Right forelimb (tissue), 1 donor: ENCODE data around the gene CFAP46.
"Not testable (repeated sequence)": the region's sequence is repeated elsewhere in the genome, so short reads cannot be mapped to it uniquely, and the experiment has no call there.

Source experiments
- DNase-seq: peaks from one replicate; pipeline ENCODE4 v3.0.0-alpha.2; 2018

CFAP46 gene

DNA sequence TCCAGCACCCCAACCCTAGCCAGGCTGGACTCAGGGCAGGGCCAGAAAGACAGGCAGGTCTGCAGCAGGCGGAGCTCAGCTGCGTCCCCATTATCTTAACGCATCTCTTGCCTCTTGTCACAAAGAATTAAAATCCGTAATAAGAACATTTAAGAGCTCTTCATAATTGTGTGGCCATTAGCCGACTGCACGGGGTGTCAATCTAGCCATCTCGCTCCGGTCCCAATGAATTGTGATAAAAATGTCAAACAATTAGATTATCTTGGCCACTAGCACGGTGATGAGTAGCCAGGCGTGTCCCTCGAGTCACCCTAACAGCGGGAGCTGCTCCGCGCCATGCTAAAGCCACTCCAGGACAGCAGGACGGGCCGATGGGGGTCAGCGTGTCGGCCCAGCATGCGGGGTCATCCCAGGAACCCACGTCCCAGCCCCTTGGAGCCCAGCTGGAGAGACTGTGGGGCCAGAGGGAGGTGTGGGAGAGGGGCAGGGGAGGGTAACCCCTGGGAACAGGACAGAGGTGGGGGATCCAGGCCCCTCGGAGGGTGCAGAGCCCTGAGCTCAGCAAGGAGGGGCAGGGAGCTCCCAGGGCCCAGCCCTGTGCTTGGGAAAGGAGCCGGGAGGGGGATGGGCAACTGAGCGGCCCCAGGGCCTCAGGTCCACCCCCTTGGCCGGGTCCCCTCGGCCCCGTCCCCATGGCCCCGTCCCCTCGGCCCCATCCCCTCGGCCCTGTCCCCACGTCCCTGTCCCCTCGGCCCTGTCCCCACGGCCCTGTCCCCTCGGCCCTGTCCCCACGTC is 138.8 kb downstream of the CFAP46 start:
- DNase-seq: peak; percentile 43

DNA sequence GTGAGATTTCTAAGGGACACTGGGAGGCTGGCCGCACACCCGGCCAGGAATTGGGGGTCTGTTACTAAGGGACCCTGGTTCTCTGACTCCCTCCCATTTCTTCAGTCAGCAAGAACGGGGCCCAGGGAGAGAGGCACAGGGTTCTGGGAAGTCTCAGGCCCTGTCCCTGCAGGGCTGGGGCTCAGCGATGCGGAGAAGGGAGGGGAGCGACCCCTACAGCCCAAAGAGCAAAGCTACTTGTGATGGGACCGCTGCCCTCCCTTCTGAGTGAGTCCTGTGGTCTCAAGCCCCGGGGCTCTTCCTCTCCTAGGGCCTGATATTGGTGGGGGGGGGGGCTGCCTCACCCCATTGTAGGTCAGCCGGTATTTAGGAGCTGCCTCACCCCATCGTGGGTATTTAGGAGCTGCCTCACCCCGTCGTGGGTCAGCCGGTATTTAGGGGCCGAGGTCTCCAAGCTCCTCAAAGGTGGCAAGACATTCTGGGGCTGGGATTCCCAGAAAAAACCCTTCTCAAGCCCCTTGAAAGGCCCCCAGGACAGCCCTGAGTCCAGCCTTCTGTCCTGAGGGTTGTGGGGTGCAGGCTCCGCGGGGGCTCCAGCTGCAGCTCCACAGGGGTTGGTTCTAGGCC is 139.6 kb downstream of the CFAP46 start:
- peak; percentile 21 for DNase-seq

DNA sequence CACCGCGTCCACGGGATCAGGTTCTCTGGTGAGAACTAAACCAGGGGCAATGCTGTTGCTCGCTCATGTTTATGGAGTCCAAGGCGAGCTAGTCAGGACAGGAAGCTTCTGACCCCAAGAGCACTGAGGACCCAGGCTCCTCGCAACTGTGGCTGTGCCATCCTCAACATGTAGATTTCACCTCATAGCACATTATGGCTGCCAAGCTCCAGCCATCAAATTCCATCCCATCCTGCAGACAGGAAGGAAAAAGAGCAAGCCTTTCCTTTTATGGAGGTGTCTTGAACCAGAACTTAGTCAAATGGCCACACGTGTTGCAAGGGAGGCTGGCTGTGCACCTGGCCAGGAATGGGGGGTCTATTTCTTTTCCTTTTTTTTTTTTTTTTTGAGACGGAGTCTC is 140.3 kb downstream of the CFAP46 start:
- no peak for DNase-seq

DNA sequence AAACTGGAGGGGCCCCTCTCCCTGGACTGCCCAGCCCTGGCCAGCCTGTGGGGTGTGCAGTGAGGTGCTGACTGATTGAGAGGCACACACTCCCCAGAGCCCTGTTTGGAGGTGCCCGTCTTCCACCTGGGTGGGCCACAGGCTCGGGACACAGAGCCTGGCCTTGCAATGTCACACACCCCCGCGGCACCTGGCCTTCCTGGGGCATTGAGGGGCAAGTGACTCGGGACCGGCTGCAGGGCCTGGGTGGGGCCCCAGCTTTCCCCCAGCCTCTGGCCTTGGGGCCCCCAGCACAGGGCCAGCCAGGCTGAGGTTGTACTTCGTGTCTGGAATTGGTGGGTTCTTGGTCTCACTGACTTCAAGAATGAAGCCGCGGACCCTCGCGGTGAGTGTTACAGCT is 142.5 kb downstream of the CFAP46 start:
- DNase-seq: peak; percentile 10

DNA sequence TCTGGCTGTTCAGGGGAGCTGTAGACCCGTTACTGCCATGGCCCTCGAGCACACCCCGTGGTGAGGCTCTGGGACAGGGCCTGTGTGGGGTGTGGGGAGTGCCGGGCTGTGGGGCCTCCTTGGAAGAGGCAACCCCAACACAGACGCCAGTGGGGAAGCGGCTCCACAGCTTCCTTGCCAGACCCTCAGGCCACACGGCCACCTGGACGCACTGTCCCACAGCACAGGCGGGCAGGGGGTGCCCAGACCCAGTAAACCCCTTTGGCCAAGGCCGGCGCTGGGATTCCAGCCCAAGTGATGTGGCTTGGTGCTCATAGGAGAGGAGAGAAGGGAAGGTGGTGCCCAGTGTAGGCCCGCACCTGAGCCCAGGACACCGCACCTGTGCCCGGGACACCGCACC is 143.5 kb downstream of the CFAP46 start:
- DNase-seq: peak; percentile 2

DNA sequence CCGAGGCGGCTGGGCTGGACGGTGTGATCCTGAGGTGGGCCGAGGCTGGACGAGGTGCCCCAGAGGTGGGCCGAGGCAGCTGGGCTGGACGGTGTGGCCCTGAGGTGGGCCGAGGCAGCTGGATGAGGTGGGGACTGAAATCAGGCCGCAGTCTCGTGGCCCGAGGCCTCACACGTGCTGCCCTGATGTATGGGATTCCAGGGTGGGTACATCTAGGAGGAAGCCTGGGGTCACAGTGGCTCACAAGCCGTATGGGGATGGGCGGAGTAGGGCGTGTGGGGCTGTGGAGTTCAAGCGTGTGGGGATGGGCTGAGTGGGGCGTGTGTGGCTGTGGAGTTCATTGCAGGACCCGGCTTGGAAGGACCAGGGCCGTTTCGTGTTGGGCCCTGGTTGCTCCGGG is 144.0 kb downstream of the CFAP46 start:
- no peak for DNase-seq

DNA sequence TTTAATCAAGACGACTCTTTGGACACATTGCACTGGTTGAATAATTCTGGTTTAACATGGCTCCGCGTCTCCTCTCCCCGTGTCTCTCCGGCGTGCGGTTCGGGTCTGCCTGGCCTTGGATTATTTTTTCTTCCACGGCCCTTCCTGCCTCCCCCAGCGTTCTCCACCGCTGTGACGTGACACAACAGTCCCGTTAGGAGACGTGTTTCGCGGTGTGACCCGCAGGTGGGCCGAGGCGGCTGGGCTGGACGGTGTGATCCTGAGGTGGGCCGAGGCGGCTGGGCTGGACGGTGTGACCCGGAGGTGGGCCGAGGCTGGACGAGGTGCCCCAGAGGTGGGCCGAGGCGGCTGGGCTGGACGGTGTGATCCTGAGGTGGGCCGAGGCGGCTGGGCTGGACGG is 144.4 kb downstream of the CFAP46 start:
- not testable (repeated sequence) for DNase-seq

DNA sequence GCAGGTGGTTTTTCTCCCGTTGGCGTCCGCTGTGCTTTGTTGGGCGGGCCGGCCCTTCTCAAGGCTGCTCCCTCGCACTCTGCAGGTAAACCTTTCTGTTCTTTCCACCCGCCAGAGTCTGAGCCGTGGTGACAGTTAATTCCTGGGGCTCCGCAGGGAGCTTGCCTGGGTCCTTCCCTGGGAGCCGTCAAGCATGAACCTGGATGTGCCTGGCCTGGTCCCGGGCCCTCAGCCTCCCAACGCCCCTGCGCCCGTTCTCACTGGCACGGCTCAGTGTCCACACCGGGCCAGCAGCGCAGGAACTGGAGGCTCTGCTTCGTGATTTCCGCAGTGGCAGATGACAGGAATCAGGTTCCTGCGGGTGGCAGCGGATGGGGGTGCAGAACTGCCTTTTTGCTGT is 145.5 kb downstream of the CFAP46 start:
- DNase-seq: no peak

DNA sequence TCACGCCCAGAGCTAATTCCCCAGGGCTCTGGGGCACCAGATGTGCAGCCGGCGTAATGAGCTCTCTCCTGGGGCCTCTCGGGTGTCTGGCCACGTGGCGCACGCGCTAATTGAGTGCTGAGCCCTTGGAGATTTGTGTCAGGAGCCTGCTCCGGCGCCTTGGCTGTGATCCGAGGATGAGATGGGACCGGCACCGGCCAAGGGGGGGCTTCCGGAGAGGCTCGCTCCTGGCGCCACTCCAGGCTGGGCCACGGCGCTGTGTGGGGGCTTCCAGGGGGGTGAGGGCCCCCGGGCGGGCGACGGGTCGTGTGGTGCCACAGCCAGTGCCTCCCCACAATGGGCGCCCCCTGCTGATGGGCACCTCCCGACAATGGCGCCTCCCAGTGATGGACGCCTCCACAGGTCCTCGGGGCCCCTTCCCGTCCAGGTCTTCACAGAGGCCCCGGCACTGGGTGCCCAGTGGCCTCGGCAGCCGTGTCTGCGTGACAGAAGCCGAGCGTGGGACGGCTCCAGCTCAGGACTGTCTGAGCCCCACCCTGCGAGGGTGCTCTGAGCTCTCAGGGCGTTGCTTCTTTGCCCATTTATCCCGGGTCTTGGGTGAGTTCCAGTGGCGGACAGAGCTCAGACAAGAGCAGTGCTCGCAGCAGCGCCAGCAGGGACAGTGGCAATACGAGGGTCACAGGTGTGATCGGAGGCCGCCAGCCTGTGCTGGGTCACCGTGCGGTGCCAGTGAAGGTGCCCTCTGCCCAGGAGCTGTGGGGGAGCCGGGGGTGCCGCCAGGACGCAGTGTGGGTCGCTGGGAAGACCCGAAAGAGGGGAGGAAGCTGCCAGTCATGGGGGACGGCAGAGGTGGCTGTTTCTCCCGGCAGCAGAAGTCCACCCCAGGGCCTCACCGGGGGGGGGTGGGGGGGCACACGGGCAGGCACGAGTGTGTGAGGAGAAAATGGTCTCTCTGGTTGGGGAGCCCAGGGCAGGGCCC is 148.2 kb downstream of the CFAP46 start:
- DNase-seq: no peak

DNA sequence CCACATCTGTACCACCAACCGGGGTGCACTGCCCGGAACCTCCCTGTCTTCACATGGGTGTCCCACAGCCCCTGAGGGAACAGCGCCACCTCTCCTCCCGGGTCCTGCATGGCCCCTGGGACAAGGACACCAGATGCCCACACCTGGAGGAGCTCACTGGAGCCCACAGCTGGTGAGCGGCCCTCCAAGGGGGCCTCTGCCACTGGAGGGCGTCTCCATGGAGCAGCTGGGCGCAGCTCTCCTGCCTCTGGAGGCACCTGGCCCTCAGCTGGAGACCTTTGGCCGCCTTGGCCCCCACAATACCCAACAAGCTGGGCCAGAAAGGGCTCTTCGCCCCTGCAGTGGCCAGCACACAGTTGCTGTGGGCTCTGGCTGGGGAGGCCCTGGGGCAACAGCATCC is 149.2 kb downstream of the CFAP46 start:
- DNase-seq: no peak

DNA sequence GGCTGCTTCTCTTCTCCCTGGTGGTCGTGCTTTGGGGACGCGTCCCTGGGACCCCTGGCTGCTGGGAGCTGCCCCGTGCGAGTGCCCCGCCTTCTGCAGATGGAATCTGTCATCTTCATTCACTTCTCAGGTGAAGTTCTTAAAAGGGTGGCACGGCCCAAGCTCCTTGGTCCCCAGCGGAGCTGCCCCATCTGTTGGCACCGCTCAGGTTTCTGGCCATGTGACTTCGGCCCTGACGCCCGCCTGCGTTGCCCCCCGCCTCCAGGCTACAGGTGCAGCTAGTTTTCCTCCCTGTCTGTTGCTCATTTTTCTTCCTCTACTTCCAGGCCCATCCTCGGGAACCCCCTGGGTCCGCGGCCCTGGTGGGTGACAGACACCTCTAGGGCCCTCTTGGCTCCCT is 149.6 kb downstream of the CFAP46 start:
- no peak for DNase-seq

DNA sequence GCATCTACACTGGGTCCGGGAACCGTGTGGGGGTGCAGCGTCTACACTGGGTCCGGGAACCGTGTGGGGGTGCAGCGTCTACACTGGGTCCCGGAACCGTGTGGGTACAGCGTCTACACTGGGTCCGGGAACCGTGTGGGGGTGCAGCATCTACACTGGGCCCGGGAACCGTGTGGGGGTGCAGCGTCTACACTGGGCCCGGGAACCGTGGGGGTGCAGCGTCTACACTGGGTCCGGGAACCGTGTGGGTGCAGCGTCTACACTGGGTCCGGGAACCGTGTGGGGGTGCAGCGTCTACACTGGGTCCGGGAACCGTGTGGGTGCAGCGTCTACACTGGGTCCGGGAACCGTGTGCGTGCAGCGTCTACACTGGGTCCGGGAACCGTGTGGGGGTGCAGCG is 150.3 kb downstream of the CFAP46 start:
- not testable (repeated sequence) for DNase-seq

DNA sequence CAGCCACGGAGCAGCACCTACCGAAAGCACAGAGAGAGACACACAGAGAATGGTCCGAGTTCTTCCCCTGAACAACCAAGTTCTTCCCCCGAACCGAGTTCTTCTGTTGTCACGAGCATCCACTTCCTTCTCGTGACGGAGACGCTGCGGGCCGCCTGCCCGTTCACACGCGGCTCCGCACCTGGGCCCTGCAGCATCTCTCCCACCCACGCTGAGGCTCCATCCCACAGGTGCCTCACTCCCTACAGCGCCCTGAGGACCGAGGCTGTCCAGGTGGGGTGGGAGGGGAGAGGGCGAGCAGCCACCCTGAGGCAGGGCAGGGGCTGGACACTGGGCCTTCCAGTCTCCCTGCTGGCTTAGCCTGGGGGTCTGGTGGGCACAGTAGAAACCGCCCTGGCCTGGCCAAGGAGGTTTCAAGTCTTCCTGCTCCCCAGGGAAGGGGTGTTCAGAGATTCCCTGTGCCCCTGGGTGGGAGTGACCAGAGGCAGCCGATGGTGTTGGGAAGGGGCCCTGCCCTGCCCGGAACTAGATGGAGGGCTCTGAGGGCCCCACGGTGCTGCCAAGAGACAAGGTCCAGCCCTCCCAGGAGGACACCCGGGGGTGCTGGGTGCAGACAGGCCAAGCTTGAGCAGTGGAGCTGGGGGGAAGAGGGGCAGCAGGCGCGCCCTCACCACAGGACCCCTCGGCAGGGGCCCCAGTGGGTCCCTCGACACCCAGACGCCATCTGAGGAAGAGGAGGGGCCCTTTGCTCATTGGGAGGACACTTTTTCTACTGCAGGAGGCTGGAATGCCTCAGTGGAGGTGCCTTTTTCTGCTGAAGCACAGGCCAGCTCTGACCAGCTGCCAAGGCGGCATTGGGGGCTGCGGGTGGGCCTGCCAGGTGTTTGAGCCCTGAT is 151.2 kb downstream of the CFAP46 start:
- DNase-seq: no peak

DNA sequence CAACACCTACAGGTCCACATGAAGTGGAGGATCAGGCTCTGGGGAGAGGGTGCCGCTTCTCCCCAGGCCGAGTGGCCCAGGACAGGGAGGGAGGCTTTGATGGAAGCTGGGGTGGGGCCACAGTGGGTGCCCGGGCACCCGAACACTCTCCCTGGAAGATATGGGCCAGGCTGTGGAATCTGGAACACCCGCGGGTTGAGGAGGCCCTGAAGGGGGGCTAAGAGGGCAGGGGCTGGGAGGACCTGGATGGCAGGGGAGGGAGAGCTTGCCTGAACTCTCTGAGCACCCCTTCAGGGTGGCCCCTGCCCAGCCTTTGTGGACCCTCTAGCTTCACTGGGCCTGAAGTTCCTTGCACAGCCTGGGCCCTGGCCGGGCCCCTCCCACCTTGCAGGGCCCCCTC is 151.9 kb downstream of the CFAP46 start:
- DNase-seq: no peak

DNA sequence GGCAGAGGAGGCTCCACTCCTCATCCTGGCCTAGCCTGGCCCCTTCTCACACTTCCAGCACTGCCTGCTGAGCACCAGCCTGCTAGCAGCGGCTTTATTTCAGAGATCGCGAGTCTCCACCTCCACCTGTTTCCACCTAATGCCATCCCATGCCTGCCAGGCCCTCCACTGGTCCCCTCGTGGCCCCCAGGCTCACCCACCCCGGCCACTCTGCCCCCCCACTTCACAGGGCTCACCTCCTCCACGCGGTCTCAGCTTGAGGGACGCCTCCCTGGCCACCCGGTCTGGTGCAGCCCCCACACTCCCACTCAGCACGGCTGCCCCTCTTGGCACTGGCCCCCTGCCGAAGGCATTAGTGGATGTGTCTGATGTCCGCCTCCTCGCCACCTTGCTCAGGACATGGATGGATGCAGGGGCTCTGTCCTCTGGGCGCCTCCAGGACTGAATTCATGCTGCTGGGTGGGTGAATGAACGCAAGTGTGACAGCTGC is 152.7 kb downstream of the CFAP46 start:
- no peak for DNase-seq

DNA sequence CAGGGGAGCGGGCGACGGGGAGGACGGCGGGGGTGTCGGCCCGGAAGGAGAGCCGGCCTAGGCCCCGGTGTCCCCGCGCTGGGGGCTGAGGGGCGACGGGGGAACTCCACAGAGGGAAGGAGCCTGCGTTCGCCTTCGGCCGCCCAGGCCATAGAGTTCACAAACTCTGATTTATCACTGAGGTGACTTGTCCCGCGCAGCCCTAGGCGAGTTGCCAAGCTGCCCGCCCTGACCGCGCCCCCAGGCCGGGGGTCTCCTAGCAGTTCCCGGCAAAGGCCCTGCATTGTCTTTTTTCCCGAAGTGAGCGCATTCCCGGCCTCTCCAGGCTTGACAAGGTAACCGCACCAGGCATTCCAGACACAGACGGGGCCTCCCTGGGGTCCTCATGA is 153.5 kb downstream of the CFAP46 start:
- no peak for DNase-seq

DNA sequence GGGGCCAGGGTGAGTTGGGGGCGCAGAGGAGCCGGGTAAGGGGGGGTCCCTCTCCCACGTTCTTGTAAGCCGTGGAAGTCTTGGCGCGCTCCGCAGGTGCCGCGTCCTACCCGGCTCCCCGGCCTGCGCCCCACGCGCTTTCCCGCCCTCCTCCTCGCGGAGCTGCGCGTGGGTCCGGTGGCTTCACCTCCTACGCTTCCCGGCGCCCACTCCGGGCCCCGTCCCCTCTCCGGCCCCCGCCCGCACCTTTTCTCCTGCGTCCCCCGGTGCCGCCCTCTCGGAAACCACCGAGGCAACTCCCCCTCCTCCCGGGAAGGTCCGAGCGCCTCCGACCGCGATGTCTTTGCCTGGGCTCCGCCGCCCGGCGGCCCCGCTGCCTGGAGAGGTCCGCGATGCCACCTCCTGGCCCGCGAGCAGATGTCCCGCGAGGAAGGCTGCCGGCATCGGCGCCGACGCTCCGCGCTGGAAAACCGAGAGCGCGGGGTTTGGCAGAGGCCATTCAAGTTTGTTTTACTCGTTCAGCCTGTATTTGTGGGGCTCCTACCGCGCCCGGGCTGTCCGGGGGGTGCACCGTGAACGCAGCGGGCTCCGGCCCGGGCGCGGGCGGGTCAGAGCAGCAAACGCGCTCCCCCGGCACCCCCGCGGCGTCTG is 154.1 kb downstream of the CFAP46 start:
- no peak for DNase-seq

DNA sequence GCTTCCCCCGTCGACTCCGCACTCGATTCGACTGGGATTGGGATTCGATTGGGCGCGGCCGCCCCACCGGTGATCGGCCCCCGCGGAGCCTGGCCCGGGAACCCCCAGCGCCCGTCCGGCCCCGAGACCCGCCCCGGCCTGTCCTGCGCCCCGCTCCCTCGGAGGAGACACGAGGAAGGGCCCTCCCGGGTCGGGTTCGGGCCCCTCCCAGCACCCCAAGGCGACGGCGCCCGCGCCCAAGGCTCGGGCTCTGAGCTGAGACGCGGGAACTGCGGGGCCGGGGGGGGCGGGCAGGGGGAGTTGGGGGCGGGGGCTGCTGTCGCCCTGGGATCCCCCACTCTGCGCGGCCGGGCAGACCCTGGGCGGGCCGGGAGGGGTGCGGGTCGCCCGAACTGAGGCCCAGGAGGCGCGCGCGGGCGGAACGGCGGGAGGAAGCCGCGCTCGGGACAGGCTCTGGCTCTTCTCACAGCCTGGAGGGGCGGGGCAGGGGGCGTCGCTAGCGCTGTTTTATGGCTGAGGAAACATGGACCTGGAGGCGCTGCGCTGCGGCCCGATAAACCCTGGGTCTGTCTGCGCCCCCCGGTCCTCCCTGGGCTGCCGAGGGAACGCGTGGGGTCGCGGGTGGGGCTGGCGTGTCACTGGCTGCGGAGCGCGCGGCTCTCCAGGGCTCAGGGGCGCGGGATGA is 154.7 kb downstream of the CFAP46 start:
- no peak for DNase-seq

DNA sequence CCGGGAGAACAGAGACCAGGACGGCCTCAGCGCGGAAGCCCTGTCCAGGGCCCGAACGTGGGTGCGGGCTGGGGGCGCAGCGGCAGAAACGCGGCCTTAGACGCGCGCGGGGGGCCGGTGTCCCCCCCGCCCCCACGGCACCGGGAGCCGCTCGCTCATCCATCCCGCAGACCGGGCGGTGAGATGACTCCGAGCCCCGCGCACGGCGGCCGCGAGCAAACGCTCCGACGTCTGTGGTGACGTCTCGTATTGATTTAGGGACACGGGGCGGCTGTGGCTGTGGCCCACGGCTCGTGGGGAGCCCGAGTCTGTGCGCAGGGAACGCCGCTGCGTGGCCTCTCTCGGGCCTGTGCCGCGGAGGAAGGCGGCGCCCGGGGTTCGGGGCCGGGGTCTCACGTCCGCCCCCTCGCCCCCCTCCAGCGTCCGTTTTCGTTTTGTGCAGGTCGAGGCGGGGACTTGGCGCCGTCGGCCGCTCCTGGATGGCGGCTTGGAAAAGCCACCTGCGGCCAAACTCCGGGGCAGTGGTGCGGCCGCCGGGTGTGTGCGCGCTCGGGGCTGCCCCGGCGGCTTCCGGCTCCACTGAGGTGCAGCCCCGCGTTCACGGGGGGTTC is 155.4 kb downstream of the CFAP46 start:
- no peak for DNase-seq

DNA sequence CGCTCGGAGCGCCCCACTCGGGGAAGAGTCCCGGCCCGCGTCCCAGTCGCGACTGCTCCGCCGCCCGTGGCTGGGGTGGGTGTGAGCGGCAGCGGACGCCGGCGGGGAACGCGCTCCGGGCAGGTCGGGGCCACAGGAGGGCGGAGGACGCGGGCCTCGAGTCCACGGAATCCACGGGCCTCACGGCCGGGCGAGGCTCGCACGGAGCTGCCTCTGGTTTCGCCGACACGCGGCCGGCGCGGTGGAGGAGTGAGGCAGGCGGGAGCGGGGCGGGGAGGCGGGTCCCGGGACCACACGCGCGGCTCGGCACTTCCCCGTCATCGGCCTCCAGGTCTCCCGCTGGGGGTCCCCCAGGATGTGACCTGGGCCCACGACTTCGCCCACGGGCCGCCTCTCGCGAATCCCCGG is 155.9 kb downstream of the CFAP46 start:
- DNase-seq: no peak
